AG09309 (cell line): ENCODE data around the gene PCK2.

Source experiments
- DNase-seq: peaks from one replicate; pipeline ENCODE4 v3.0.0-alpha.2; 2010; ENCODE audit warnings: low read depth
- H3K4me3 ChIP-seq: 2 replicates; pipeline ENCODE4 v1.5.1; 2011; ENCODE audit warnings: mild to moderate bottlenecking, low read depth, low read length, moderate library complexity; ENCODE audit not compliant: control insufficient read depth
- TF ChIP-seq, protein P1 (sequence below): IDR thresholded peaks from 2 replicates; pipeline ENCODE4 v1.5.1; 2011; ENCODE audit warnings: mild to moderate bottlenecking, low read depth, low read length, inconsistent platforms; ENCODE audit not compliant: insufficient read depth, control insufficient read depth; ENCODE audit errors: missing control alignments

PCK2 gene

DNA sequence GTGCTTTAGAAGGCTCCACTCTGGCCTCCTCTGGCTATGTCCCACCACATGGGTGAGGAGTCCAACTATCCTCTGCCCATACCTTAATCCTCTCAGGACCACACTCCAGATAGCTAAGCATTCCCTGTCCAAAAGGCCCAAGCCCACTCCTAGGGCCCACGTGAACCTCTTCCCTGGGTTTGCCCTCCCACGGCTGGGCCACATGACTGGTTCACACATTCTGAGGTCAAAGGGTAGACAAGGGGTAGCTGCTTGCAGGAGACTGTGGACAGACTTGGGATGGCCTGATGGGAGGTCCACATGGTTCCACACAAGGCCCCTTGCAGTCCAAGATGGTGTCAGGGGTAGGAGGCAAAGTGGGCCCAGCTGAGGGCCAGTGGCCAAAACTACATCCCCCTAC is 6.0 kb upstream of the PCK2 start:
- TF ChIP-seq, protein P1, sequence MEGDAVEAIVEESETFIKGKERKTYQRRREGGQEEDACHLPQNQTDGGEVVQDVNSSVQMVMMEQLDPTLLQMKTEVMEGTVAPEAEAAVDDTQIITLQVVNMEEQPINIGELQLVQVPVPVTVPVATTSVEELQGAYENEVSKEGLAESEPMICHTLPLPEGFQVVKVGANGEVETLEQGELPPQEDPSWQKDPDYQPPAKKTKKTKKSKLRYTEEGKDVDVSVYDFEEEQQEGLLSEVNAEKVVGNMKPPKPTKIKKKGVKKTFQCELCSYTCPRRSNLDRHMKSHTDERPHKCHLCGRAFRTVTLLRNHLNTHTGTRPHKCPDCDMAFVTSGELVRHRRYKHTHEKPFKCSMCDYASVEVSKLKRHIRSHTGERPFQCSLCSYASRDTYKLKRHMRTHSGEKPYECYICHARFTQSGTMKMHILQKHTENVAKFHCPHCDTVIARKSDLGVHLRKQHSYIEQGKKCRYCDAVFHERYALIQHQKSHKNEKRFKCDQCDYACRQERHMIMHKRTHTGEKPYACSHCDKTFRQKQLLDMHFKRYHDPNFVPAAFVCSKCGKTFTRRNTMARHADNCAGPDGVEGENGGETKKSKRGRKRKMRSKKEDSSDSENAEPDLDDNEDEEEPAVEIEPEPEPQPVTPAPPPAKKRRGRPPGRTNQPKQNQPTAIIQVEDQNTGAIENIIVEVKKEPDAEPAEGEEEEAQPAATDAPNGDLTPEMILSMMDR, result no peak
- no peak for DNase-seq

GRCh38 chr14:24089890-24090289 is 4.2 kb upstream of the PCK2 start:
- TF ChIP-seq, protein P1, result no peak
- DNase-seq, result no peak
- no peak overlapping the region for H3K4me3 ChIP-seq

More for the DNA sequence above, 6.0 kb upstream of the PCK2 start:
- H3K4me3 ChIP-seq, result no peak overlapping the region

DNA sequence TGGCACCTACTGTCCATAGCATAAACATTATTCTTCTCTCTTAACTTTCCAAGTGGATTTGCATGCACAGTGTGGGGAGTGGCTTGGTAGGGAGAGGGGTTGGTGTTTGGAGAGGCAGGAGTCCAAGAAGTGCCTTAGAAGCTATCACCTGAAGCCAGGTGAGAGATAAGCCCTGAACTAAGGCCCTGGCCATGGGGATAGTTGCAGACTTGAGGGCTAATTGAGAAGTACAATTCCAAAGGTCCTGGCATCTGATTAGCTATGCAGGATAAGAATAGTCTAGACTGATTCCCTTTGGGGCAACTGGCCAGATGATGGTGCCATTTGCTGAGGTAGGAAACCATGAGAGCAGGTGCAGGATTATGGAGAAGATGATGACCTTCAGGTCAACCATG is 2.0 kb upstream of the PCK2 start:
- TF ChIP-seq, protein P1, result no peak
- DNase-seq, result no peak
- no peak overlapping the region for H3K4me3 ChIP-seq

DNA sequence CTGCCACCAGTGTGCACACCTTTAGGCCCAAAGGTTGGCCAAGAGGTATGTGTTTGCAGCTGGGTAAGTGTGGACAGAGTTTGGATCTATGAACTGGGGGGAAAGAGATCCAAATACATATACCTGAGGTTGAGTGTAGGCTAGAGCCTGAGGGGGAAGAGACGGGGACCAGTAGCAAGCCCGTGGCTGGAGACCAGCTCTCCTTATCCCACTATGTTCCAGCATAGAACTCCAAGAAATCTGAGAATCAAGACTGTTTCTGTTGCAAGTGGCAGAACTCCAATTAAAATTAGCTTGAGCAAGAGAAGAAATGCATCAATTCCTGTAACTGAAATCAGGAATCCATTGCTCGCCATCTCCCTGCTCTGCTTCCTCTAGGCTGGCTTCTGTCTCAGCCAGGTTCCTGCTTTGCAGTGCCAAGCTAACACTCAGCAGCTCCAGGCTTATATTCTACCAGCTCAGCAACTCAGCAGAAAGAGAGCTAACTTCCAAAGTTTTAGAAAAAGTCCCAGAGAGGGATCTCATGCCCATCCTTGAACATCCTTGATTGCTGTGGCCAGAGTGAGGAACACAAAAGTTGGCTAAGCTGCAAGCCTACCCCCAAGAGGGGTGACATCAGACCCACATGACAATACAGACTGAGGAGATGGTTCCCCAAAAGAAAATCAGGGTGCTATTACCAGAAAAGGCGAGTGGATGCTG is 1.5 kb upstream of the PCK2 start:
- no peak overlapping the region for H3K4me3 ChIP-seq
- TF ChIP-seq, protein P1, result no peak
- DNase-seq, result no peak

- H3K4me3 ChIP-seq, result no peak overlapping the region
- no peak for DNase-seq
- TF ChIP-seq, protein P1, result no peak
Observed at GRCh38 chr14:24093207-24093900, 757 bp upstream of the PCK2 start.

GRCh38 chr14:24094841-24095270 is 745 bp downstream of the PCK2 start:
- H3K4me3 ChIP-seq, result peak overlapping the region; percentile 64
- no peak for DNase-seq
- TF ChIP-seq, protein P1, result no peak
